HUES64 (cell line): ENCODE results near the gene MPPED2.

Experiments used
- H3K27ac ChIP-seq: 2 replicates; pipeline ENCODE4 v1.7.0; 2013; ENCODE audit warnings: low read depth, low read length, inconsistent platforms
- H3K27me3 ChIP-seq: 2 replicates; pipeline ENCODE4 v1.6.1; 2013; ENCODE audit warnings: mild to moderate bottlenecking, low read length; ENCODE audit not compliant: insufficient read depth
- H3K36me3 ChIP-seq: 2 replicates; pipeline ENCODE4 v1.6.1; 2013; ENCODE audit warnings: mild to moderate bottlenecking, low read length; ENCODE audit not compliant: insufficient read depth
- H3K4me1 ChIP-seq: 2 replicates; pipeline ENCODE4 v1.6.1; 2013; ENCODE audit warnings: mild to moderate bottlenecking, low read length, moderate library complexity; ENCODE audit not compliant: insufficient read depth
- H3K4me3 ChIP-seq: 2 replicates; pipeline ENCODE4 v1.5.1; 2013; ENCODE audit warnings: mild to moderate bottlenecking, low read length, moderate library complexity
- H3K9ac ChIP-seq: 2 replicates; pipeline ENCODE4 v1.6.1; 2013; ENCODE audit warnings: mild to moderate bottlenecking, low read depth, low read length
- H3K9me3 ChIP-seq: 2 replicates; pipeline ENCODE4 v1.6.1; 2013; ENCODE audit warnings: low read depth, low read length; ENCODE audit not compliant: insufficient read depth
- WGBS: fragments of 150-250, 120-280 bp; methylation state at CpG from one replicate; pipeline ENCODE4 v1.1.7; 2013; ENCODE audit warnings: missing lambda C conversion rate; 5-methylcytosine and 5-hydroxymethylcytosine counted together

MPPED2 gene

DNA sequence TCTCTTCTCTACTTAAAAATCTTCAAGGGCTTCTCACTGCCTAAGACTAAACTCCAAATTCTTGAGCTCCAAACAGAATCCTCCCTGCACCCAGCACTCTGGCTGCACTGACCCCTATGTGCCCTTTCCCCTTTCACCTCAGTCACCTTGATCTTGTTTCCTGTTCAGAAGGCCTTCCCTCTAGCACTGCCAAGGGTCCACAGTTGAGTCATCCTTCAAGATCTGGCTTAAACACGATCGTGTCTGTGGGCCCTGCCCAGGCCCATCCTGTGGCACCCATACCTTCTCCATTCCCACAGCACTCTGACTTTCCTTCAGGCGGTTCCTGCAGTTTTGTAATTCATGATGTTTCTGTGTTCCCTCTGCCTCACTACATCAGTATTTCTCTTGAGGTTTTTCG, 134.0 kb downstream of the MPPED2 start:
- 67% methylated on average over 4 of the region's 4 CpGs for WGBS

DNA sequence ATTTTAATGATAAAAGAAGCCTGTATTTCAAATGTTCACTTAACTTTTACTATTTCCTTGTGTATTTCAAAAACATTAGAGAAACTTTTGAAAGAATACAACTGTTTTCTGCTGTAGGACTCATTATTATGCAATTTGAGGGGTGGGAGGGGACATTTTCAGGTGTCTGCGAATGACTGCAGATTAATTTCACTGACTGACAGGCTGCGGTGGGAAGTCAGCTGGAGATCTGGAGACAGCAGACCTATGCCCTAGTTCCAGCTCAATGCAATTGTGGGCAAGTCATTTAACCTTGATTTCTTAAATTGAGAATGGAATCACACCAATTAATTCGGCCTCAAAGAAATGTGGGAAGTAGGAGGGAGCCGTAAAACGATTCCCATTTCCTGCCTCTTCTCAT, 134.5 kb downstream of the MPPED2 start:
- H3K27ac ChIP-seq: no peak overlapping the region
- H3K36me3 ChIP-seq: no peaks in the 10 kb centered on the region
- no peaks in the 10 kb centered on the region for H3K9me3 ChIP-seq
- peaks cover 25% of the 10 kb centered on the region; the same call in 1 of the 2 replicates for H3K27me3 ChIP-seq
- 51% methylated on average over 5 of the region's 5 CpGs for WGBS
- H3K4me1 ChIP-seq: peaks cover 61% of the 10 kb centered on the region
- H3K9ac ChIP-seq: no peak overlapping the region
- H3K4me3 ChIP-seq: no peak overlapping the region

More for the DNA sequence above, 134.0 kb downstream of the MPPED2 start:
- Histone ChIP-seq H3K4me1 (peaks cover 56% of the 10 kb centered on the region), H3K27ac (no peak overlapping the region), H3K27me3 (peaks cover 25% of the 10 kb centered on the region; the same call in 1 of the 2 replicates), H3K9me3 (no peaks in the 10 kb centered on the region), H3K36me3 (no peaks in the 10 kb centered on the region), H3K4me3 (no peak overlapping the region), H3K9ac (no peak overlapping the region)

DNA sequence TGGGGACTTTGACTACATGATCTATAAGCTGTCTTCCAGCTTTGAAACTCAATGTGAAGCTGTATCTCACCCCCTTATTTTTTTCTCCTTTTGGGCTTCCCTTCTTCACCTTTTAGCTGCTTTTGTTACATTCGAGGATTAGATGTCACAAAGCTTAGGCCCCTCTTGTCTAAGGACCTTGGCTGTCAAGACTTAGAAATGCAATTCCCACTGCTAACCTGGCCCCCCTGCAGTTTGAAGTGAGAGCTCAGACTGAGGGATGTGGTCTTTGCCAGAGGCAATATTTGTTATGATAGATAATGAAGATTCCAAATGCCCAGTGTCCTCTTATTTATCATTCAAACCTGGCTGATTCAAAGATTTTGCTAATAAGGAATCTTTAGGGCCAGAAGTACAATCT, 135.0 kb downstream of the MPPED2 start:
- Histone ChIP-seq H3K9me3 (no peaks in the 10 kb centered on the region), H3K36me3 (no peaks in the 10 kb centered on the region), H3K4me1 (peaks cover 65% of the 10 kb centered on the region), H3K27me3 (peaks cover 25% of the 10 kb centered on the region; the same call in 1 of the 2 replicates), H3K9ac (no peak overlapping the region), H3K4me3 (no peak overlapping the region), H3K27ac (no peak overlapping the region)
- 16% methylated on average over 1 of the region's 1 CpG for WGBS

- 92% methylated on average over 9 of the region's 9 CpGs for WGBS
- H3K9ac ChIP-seq: no peak overlapping the region
Observed at GRCh38 chr11:30447058-30447640, 139.0 kb downstream of the MPPED2 start.

GRCh38 chr11:30446520-30446919, 139.6 kb downstream of the MPPED2 start:
- Histone ChIP-seq H3K4me3 (no peak overlapping the region), H3K36me3 (no peaks in the 10 kb centered on the region), H3K4me1 (peaks cover 54% of the 10 kb centered on the region), H3K27ac (no peak overlapping the region), H3K27me3 (peaks cover 14% of the 10 kb centered on the region; the same call in 1 of the 2 replicates), H3K9me3 (no peaks in the 10 kb centered on the region), H3K9ac (no peak overlapping the region)
- 65% methylated on average over 7 of the region's 7 CpGs for WGBS

More at GRCh38 chr11:30447058-30447640, 139.0 kb downstream of the MPPED2 start:
- no peaks in the 10 kb centered on the region for H3K36me3 ChIP-seq
- peaks cover 56% of the 10 kb centered on the region for H3K4me1 ChIP-seq
- peaks cover 14% of the 10 kb centered on the region; the same call in 1 of the 2 replicates for H3K27me3 ChIP-seq
- no peak overlapping the region for H3K4me3 ChIP-seq
- no peak overlapping the region for H3K27ac ChIP-seq
- no peaks in the 10 kb centered on the region for H3K9me3 ChIP-seq

- WGBS: 38% methylated on average over 2 of the region's 2 CpGs
- Histone ChIP-seq H3K27ac (peak overlapping the region; percentile 21; the same call in 1 of the 2 replicates), H3K4me3 (no peak overlapping the region)
Observed at GRCh38 chr11:30445056-30445455, 141.1 kb downstream of the MPPED2 start.

DNA sequence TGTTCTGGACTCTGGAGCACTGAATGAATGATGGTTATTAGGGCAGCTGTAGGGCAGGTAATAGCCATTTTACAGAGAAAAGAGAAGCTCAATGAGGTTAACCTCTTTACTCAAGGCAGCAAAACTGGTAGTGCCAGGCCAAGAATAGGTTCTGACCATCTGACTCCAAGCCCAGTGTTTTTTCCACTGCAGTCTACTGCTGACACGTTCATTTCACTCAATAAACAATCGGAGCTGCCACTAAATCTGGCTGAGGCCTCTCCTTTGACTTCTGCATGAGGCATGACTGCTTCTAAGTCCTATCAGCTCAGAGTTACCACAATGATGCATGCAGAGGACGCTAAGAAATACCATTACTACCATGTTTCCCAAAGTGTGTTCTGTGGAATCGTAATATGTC, 145.6 kb downstream of the MPPED2 start:
- no peaks in the 10 kb centered on the region for H3K9me3 ChIP-seq
- H3K27me3 ChIP-seq: no peaks in the 10 kb centered on the region
- no peaks in the 10 kb centered on the region for H3K36me3 ChIP-seq
- no peak overlapping the region for H3K27ac ChIP-seq
- H3K9ac ChIP-seq: no peak overlapping the region
- 93% methylated on average over 4 of the region's 4 CpGs for WGBS
- H3K4me1 ChIP-seq: peaks cover 25% of the 10 kb centered on the region
- H3K4me3 ChIP-seq: no peak overlapping the region

More at GRCh38 chr11:30445056-30445455, 141.1 kb downstream of the MPPED2 start:
- H3K4me1 ChIP-seq: peaks cover 46% of the 10 kb centered on the region
- no peaks in the 10 kb centered on the region for H3K36me3 ChIP-seq
- H3K9me3 ChIP-seq: no peaks in the 10 kb centered on the region
- H3K27me3 ChIP-seq: peaks cover 6% of the 10 kb centered on the region; the same call in 1 of the 2 replicates
- no peak overlapping the region for H3K9ac ChIP-seq

DNA sequence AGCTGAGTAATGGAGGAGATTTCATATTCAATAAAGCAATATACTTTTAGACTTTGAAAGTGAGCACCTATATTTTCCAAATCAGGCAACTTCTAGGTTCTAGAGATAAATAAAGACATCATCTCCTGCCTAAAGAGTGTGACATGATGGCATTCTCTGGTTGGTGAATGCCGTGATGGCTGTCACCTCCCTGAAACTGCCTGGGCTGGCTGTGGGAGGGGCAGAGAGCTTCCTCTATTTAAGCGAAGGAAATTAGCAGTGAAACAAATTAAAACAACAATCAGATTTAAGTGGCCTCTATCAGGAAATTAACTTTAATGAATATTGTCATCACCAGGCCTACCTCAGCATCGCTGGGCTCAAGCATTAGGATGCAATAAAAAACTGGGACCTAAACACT, 149.4 kb downstream of the MPPED2 start:
- 67% methylated on average over 3 of the region's 3 CpGs for WGBS

DNA sequence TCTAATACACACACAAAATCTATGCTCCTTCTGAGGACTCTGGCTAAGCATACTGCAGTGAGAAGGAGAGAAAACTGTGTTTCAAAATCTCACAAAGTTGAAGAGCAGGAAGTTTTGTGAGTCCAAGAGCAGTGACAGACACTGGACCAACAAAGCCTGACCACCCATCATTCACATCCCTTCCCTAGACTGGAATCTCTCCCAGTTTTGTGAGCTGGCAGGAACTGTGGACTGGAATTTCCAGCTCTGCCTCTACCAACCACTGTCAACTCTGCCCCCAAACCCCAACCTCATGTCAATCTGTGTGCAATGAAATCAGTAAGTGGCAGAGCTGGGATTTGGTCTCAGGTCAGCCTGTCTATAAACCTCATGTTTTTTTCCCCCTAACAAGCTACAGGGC, 150.7 kb downstream of the MPPED2 start:
- H3K9me3 ChIP-seq: no peaks in the 10 kb centered on the region

More for the DNA sequence above, 149.4 kb downstream of the MPPED2 start:
- H3K9ac ChIP-seq: no peak overlapping the region
- no peaks in the 10 kb centered on the region for H3K36me3 ChIP-seq
- no peaks in the 10 kb centered on the region for H3K27me3 ChIP-seq
- no peak overlapping the region for H3K4me3 ChIP-seq
- no peaks in the 10 kb centered on the region for H3K9me3 ChIP-seq
- no peak overlapping the region for H3K27ac ChIP-seq
- H3K4me1 ChIP-seq: 0 out of 2 replicates have a peak, but pooled peaks cover 3% of the 10 kb centered on the region

GRCh38 chr11:30434901-30435300, 151.3 kb downstream of the MPPED2 start:
- Histone ChIP-seq H3K4me3 (no peak overlapping the region), H3K27ac (no peak overlapping the region), H3K9ac (no peak overlapping the region), H3K27me3 (no peaks in the 10 kb centered on the region), H3K9me3 (no peaks in the 10 kb centered on the region), H3K4me1 (no peaks in the 10 kb centered on the region), H3K36me3 (no peaks in the 10 kb centered on the region)
- 100% methylated on average over 3 of the region's 3 CpGs for WGBS

More for the DNA sequence above, 150.7 kb downstream of the MPPED2 start:
- no peak overlapping the region for H3K27ac ChIP-seq
- no peaks in the 10 kb centered on the region for H3K36me3 ChIP-seq
- no peak overlapping the region for H3K9ac ChIP-seq
- H3K4me1 ChIP-seq: no peaks in the 10 kb centered on the region
- no peaks in the 10 kb centered on the region for H3K27me3 ChIP-seq
- no peak overlapping the region for H3K4me3 ChIP-seq

DNA sequence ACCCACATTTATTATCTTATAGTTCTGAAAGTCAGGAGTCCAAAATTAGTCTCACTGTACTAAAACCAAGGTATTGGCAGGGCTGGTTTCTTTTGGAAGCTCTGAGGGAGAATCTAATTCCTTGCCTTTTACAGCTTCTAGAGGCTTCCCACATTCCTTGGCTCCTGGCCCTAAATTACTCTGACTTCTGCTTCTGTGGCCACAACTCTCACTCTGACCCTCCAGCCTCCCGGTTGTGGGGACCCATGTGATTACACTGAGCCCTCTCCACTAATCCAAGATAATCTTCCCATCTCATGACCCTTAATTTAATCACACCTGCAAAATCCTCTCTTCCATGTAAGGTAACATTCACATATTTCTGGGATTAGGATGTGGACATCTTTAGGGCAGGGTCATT, 152.3 kb downstream of the MPPED2 start:
- Histone ChIP-seq H3K9ac (no peak overlapping the region), H3K9me3 (no peaks in the 10 kb centered on the region), H3K27ac (no peak overlapping the region), H3K36me3 (no peaks in the 10 kb centered on the region), H3K4me1 (no peaks in the 10 kb centered on the region), H3K27me3 (no peaks in the 10 kb centered on the region), H3K4me3 (no peak overlapping the region)
- 83% methylated on average over 1 of the region's 1 CpG for WGBS

GRCh38 chr11:30432716-30433115, 153.4 kb downstream of the MPPED2 start:
- no peak overlapping the region for H3K4me3 ChIP-seq
- no peaks in the 10 kb centered on the region for H3K27me3 ChIP-seq
- H3K27ac ChIP-seq: no peak overlapping the region
- H3K9me3 ChIP-seq: no peaks in the 10 kb centered on the region
- no peaks in the 10 kb centered on the region for H3K36me3 ChIP-seq
- H3K9ac ChIP-seq: no peak overlapping the region
- H3K4me1 ChIP-seq: no peaks in the 10 kb centered on the region
- WGBS: 87% methylated on average over 2 of the region's 2 CpGs
